Right forelimb (tissue), 1 donor: ENCODE data around the gene LRSAM1.

ENCODE experiments used
- DNase-seq: peaks from one replicate; pipeline ENCODE4 v3.0.0-alpha.2; 2018

LRSAM1 gene

DNA sequence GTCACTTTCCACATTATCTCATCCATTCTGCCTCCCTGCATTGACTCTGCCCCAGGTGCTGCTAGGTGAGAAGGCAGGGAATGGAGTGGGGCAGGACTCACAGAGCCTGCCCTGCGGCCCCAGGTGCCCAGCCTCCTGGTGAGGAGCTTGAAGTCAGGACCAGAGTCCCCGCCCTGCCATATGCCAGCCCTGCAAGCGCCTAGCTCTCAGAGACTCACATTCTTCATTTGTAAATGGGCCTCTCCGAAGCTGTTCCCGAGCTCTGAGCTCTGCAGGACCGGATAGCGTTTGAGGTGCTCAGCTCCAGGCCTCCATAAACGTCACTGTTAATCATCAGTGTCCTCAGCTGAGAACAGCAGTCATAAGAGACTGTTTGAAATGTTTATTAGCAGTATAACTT is 85.7 kb downstream of the LRSAM1 start:
- no peak for DNase-seq

DNA sequence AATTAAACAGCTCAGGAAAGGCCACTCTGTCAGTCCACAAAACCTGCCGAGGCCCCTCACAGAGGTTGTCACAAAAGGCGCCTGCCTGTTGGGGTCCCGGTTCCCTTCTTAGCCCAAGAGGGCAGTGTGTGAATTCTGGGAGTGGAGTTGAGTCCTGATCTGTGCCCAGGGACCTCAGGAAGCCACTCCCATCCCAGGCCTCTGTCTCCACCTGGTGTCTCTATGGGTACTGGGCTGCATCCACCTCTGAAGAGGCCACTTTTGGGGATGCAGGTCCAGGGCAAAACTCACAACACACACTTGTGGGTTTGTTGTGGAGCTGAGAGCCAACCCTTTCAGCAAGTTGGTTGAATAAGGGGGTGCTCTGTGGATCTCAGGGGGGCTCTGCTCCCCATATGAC is 86.5 kb downstream of the LRSAM1 start:
- DNase-seq, result no peak

DNA sequence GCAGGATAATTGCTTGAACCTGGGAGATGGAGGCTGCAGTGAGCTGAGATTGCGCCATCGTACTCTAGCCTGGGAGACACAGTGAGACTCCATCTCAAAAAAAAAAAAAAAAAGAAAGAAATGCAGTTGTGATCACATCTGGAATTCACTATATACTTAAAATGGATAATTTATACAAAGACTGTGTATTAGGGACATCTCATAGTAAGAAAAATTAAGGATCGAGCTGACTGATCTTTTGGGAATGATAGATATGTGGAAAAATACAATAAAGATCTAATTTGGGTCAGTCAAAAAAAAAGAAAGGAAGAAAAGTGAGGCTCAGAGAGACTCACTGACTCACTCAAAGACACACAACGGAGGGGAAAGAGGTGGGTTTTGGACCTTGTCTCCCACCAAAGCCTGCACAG is 87.5 kb downstream of the LRSAM1 start:
- DNase-seq, result no peak

DNA sequence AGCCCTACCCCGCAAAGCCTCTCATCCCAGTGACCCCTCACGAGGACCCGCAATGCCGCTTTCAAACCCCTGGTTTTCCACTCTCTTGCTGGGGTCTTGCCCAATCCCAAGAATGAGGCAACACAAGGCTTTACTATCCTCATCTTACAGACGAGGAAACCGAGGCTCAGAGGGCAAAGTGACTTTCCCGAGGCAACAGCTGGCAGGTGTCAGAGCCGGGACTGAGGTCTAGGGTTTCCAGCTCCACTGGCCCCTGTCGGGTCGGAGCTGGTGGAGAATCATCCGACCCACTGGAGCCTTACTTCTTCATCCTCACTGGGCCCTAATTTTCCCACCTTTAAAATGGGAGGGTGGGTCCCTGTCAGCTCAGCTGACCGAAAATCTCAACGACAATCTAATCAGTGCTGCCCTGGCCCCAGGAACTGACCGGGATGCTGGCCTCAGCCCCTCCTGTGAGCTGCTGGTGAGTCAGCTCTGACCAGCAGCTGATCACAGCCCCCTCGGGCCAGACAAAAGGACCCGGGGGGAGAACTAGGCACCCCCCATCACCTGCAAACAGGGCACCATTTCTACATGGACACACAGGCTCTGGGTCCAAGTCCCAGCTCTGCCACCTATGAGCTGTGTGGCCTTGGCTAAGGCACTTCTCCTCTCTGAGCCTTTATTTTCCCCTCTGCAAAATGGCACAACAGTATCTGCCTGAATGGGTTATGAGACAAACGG is 88.1 kb downstream of the LRSAM1 start:
- no peak for DNase-seq

DNA sequence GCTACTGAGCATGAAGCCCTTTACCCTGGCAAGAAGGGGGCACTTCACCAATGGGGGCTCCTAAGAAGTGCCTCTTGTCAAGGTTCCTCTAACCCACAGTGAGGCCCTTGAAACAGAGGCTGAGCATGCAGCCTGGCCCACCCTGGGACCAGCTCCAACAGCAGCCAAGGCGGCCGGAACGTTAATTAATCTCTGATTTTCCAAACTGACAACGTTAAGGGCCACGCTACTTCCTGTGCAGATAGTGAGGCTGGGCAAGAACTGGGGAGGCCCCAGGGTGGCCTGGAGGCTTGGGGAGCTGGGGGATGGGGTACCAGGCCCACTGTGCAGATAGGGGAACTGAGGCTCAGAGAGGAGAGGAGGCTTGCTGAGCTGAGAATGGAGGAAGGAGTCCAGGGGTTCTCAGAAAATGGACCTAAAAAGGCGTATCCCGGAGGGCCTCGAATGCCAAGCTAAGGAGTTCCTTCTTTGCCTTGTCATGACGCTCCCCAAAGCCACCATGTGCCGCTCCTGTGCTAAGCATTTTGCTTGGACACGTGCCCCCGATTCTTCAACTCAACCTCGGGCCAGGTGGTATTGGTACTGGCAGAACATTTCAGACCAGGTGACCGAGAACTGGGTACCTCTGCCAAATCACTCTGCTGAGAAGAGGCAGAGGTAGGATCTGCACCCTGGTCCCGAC is 88.8 kb downstream of the LRSAM1 start:
- DNase-seq, result no peak

DNA sequence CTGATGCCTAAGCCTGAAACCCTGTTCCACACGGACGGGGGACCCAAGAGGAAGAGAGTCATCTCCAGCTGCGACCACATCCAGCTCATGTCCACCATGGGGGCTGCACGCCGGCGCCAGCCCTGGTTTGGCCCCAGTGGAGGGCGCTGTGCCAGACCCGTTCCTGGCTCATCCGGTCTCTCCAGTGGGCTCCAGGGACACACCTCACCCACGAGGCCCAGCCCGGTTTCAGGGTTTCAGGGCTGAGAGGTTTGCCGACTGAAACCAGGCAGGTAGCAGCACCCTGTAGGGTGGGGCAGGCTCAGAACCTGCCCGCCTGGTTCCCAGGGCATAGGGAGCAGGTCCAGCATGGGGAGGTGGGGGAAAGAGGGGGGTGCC is 89.3 kb downstream of the LRSAM1 start:
- DNase-seq, result no peak

DNA sequence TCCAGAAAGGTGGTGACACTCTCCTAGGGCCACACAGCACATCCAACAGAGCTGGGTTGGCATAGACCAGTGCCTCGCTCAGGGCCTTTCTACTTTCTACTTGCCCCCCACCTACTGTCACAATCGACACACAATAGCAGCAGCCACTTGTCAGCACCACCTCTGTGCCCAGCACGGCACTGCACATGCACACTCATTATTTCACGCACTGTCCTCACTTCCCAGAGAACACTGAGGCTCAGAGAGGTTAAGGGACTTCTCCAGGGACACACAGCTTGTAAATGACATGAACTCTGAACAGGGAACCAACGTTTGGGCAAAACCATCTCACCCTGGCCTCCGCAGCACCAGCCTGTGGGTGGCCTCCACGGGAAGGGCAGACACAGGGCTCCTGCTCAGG is 89.9 kb downstream of the LRSAM1 start:
- no peak for DNase-seq

DNA sequence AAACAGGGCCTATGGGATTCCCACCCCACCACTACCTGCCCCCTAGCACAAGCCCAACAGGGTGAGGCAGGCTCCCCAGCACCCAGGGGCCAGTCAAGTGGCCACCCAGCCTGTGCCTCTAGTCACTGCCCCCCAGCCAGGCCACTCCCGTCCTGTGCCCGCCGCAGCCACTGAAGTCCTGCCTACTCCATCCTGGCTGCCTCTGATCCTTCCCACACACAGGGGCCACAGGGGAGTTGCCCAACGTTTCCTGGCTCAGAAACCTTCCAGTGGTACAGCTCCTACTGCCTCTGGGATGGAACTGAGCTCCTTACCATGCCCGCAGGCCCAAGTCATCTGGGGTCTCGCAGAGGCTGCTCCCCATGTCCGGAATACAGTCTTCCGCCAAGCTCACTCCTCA is 90.6 kb downstream of the LRSAM1 start:
- DNase-seq, result no peak

DNA sequence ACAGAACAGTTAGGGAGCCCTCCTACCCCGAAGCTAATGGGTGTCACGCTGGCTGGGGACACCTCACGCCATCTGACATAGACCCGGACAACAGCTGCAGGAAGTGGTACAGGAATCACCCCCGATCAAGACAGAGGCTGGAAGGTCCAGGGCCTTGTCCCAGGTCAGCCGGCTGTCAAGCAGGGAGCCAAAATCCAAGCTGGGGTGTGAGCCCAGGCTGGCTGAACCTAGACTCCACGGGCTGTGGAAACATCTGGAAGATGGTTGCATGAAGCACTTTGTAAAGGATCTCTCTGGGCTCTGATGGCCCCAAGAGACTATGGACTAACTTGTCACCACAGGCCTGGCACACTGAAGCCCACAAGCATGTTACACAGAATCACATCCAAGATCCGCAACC is 91.9 kb downstream of the LRSAM1 start:
- no peak for DNase-seq

DNA sequence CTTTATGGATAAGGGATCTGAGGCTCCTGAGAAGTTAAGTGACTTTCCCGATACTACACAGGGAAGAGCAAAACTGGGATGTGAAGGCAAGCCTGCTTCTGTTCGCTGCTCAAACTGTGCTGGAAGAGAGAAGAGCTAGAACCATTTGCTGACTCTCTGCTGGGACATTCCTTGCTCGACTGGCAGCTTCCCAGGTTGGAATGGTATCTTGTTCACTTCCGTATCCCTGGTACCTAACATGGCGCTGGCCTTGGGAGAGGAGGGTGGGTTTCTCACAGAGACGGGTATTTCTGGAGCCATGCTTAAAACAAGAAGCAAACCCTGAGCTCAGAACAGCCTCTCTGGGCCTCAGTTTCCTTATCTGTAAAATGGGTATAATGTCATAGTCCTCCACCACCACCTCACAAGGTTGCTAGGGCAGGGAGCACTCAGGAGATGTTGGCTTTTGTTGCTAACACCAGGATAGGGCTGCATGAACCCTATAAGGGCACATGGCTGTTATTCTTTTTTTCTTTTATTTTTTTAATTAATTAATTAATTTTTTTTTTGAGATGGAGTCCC is 92.7 kb downstream of the LRSAM1 start:
- no peak for DNase-seq

DNA sequence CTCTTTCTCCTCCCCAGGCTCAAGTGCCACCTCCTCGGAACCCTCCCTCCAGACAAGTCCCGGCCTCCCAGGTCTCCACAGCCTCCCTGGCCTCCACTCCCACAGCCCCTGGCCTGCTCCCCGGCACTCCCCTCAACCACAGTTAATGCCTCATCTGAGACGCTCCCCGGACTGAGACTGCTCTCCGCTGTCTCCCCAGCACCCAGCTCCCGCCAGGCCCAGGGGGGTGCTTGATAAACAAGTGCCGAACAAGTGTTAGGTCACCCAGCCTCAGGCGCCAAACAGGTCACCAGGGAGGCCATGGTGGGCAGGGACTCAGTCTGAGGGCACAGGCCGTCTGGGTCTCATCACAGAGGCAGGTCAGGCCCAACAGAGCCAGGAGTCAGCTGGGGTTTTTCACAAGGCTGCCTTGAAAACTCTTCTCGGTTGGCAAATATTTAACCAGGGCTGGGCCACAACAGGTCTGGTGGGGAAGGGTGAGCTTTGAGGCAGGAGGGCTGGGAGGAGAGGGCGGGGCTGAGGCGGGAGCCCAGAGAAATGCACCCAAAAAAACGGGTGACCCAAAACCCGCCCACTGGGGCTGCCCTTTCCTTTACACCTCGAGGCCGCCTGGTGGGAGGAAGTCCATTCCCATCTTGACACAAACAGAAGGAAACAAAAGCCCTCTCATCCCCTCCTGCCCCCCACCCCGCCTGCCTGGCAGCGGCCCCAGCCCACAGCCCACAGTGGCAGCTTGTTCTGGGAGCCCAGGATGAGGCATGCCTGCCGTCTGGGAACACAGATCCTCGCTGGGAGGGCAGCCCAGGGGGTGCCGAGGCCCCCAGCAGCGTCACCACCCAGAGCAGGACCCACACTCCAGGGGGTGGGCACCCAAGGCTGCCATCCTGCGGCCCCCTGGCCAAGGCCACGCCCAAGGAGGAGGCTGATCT is 94.2 kb downstream of the LRSAM1 start:
- peak; percentile 82 for DNase-seq

DNA sequence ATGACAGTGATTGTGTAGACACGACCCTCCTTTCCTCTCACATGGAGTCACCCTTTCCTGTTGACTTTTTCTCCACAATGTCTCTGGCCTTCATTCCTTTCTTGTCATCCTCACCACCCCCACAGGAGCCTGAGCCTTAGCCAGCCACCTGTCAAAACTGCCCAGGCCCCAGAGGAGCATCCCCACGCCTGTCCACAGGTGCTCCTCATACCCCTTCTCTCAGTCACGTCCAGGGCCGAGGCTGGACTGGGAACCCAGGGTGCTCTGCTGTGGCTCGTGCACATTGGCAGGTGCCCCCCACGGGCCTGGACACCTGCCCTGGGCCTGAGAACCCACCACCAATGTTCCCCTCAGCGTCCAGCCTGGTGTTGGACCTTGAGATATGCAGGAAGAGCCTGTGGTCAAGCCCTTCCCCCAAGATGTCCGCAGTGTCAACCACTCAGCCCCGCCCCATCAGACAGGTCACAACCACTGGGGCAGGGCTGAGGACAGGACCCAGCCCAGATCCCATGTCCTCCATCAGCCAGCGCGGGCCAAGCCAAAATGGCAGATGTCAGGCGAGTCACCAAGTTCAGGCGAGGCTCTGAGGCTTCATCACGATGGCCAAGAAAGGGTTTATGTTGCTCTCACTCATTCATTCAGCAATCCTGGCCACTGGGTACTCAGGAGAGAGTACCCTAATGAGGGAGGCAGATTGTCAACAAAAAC is 95.0 kb downstream of the LRSAM1 start:
- no peak for DNase-seq

DNA sequence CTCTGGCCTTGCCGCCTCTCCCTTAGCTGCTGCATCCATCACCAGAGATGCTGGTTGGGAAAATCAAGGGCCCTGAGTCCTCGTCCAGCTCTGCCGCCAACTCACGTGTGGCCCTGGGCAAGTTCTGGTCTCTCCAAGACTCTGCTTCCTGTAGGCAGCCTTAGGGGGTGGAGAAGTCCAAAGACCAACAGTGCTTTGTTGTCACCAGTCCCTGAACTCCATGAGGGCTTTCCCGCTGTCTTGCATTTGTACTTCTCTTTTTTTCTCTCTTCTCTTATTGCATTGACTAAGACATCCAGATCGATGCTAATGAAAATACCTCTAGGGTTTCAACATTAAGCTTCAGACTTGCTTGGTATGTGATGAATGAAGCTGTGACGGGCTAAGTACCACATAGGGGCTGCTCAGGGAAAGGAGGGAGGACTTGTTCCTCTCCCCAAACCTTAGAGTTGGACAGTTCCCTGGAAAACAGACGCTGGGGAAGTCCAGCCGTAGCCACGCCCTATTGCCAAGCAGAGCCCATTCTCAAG is 97.1 kb downstream of the LRSAM1 start:
- DNase-seq, result no peak

DNA sequence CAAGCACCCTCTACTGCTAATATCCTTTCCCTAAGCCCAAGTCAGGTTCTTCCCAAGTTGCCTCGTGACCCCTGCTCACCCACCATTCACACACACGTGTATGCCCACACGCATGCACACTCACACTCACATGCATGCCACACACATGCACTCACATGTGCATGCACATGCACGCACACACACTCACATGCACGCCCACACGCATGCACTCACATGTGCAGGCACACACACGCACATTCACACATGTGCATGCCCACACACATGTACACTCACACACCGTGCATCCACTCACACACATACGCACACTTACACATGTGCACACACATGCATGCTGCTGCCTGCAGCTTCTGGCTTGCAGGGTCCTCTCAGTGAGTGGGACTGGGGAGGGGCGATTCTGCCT is 97.9 kb downstream of the LRSAM1 start:
- no peak for DNase-seq

DNA sequence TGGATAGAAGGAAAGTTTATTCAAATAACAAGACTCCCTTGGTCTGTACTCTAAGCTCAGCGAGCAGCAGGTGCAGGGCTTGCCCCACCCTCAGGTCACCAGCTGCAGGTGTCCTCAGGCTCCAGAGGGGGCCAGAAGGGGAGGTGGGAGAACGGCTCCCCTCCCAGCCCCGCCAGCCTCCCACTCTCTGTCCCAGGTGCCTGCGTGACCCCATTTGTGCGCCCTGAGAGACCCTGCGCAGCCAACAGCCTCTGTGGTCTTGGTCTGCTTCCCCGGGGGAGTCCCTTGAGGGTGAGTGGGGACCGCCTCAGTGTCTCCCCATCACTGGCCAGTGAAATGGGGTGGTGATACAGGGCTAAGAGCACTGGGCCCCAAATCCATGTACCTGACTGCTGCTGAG is 98.4 kb downstream of the LRSAM1 start:
- no peak for DNase-seq

DNA sequence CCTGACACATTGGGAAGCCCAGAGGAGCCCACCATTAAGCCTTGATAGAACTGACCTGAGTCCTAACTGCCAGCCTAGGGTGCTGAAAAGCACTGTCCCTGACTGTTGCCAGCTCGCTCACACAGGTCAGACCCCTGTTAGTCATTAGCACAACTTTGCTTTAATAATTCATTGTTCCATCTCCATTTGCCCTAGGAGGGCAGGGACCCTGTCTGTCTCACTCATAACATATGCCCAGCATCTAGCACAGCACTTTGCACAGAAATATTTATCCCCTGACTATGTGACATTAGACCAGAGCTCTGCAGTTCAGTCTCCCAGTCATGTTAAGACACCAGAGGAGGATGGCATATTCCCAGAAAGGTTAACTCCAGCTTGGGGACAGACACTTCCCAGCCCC is 99.0 kb downstream of the LRSAM1 start:
- no peak for DNase-seq

DNA sequence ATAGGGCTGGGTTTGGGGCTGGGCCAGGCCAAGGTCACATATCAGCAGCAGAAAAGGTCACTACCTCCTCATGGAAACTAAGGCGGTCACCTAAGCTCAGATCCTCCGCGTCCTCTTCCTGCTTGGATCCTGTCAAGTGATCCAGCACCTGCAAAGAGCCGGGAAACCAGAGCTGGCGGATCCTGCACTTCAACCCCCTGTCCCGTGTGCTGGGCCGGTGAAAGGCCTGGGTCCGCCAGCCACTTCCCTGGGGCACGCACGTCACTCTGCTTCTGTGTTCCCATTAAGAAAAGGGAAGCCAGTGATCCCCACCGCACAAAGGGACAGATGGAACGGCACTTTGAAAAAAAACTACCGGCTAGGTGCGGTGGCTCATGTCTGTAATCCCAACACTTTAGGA is 99.4 kb downstream of the LRSAM1 start:
- DNase-seq, result no peak
